Measurements from ENCODE around the gene CRYGC.
"Not testable (repeated sequence)": the region's sequence is repeated elsewhere in the genome, so short reads cannot be mapped to it uniquely, and the experiment has no call there.

CRYGC gene

GRCh38 chr2:208148803-208149202, 19.2 kb upstream of the CRYGC start:
- no peak for DNase-seq (ENCODE audit: low read depth in 1 of 2, low spot score in 1 of 2)
- in situ Hi-C loops (cut with HindIII; ENCODE audit: low pct_unique_long_range_greater_than_20kb, low sequenced_read_pairs), result no loop called here
- TF ChIP-seq JUND (IDR thresholded peaks at IDR 0.05; ENCODE audit: low read depth), result no peak

GRCh38 chr2:208147759-208148158, 18.1 kb upstream of the CRYGC start:
- TF ChIP-seq JUND (IDR thresholded peaks at IDR 0.05; ENCODE audit: low read depth), result no peak
- in situ Hi-C loops (cut with HindIII; ENCODE audit: low pct_unique_long_range_greater_than_20kb, low sequenced_read_pairs), result no loop called here
- DNase-seq (ENCODE audit: low read depth in 1 of 2, low spot score in 1 of 2), result no peak

GRCh38 chr2:208147008-208147407, 17.4 kb upstream of the CRYGC start:
- in situ Hi-C loops (cut with HindIII; ENCODE audit: low pct_unique_long_range_greater_than_20kb, low sequenced_read_pairs), result no loop called here
- TF ChIP-seq JUND (IDR thresholded peaks at IDR 0.05; ENCODE audit: low read depth), result no peak
- DNase-seq (ENCODE audit: low read depth in 1 of 2, low spot score in 1 of 2), result no peak

- TF ChIP-seq JUND (IDR thresholded peaks at IDR 0.05; ENCODE audit: low read depth), result no peak
- in situ Hi-C loops (cut with HindIII; ENCODE audit: low pct_unique_long_range_greater_than_20kb, low sequenced_read_pairs), result no loop called here
Observed at GRCh38 chr2:208146006-208146405, 16.4 kb upstream of the CRYGC start, which contains the start of gene CRYGB. TSS of gene CRYGB (minus strand) at chr2:208146158. CDS start at chr2:208146120, 38 bp downstream.

GRCh38 chr2:208142925-208143799, 13.5 kb upstream of the CRYGC start:
- in situ Hi-C loops (cut with HindIII; ENCODE audit: low pct_unique_long_range_greater_than_20kb, low sequenced_read_pairs), result no loop called here
- DNase-seq (ENCODE audit: low read depth in 1 of 2, low spot score in 1 of 2), result no peak
- TF ChIP-seq JUND (IDR thresholded peaks at IDR 0.05; ENCODE audit: low read depth), result no peak

More at GRCh38 chr2:208146006-208146405, 16.4 kb upstream of the CRYGC start, which contains the start of gene CRYGB:
- DNase-seq (ENCODE audit: low read depth in 1 of 2, low spot score in 1 of 2), result no peak

GRCh38 chr2:208142240-208142924, 12.8 kb upstream of the CRYGC start:
- peak in 1 of 2 experiments; percentile 15 for DNase-seq (ENCODE audit: low read depth in 1 of 2, low spot score in 1 of 2)
- in situ Hi-C loops (cut with HindIII; ENCODE audit: low pct_unique_long_range_greater_than_20kb, low sequenced_read_pairs), result no loop called here
- TF ChIP-seq JUND (IDR thresholded peaks at IDR 0.05; ENCODE audit: low read depth), result no peak

- in situ Hi-C loops (cut with HindIII; ENCODE audit: low pct_unique_long_range_greater_than_20kb, low sequenced_read_pairs), result no loop called here
- no peak for TF ChIP-seq JUND (IDR thresholded peaks at IDR 0.05; ENCODE audit: low read depth)
- no peak for DNase-seq (ENCODE audit: low read depth in 1 of 2, low spot score in 1 of 2)
Observed at GRCh38 chr2:208139447-208139846, 9.8 kb upstream of the CRYGC start.

GRCh38 chr2:208138334-208138733, 8.7 kb upstream of the CRYGC start:
- in situ Hi-C loops (cut with HindIII; ENCODE audit: low pct_unique_long_range_greater_than_20kb, low sequenced_read_pairs), result not testable (repeated sequence)

GRCh38 chr2:208136716-208137094, 7.1 kb upstream of the CRYGC start:
- no peak for DNase-seq (ENCODE audit: low read depth in 1 of 2, low spot score in 1 of 2)
- TF ChIP-seq JUND (IDR thresholded peaks at IDR 0.05; ENCODE audit: low read depth), result no peak
- in situ Hi-C loops (cut with HindIII; ENCODE audit: low pct_unique_long_range_greater_than_20kb, low sequenced_read_pairs), result no loop called here

More at GRCh38 chr2:208138334-208138733, 8.7 kb upstream of the CRYGC start:
- not testable (repeated sequence) for DNase-seq (ENCODE audit: low read depth in 1 of 2, low spot score in 1 of 2)

- TF ChIP-seq JUND (IDR thresholded peaks at IDR 0.05; ENCODE audit: low read depth), result no peak
- no peak for DNase-seq (ENCODE audit: low read depth in 1 of 2, low spot score in 1 of 2)
- in situ Hi-C loops (cut with HindIII; ENCODE audit: low pct_unique_long_range_greater_than_20kb, low sequenced_read_pairs), result no loop called here
Observed at GRCh38 chr2:208135794-208136715, 6.4 kb upstream of the CRYGC start.

GRCh38 chr2:208134928-208135586, 5.4 kb upstream of the CRYGC start:
- in situ Hi-C loops (cut with HindIII; ENCODE audit: low pct_unique_long_range_greater_than_20kb, low sequenced_read_pairs), result no loop called here
- DNase-seq (ENCODE audit: low read depth in 1 of 2, low spot score in 1 of 2), result no peak
- no peak for TF ChIP-seq JUND (IDR thresholded peaks at IDR 0.05; ENCODE audit: low read depth)

- in situ Hi-C loops (cut with HindIII; ENCODE audit: low pct_unique_long_range_greater_than_20kb, low sequenced_read_pairs), result no loop called here
- no peak for TF ChIP-seq JUND (IDR thresholded peaks at IDR 0.05; ENCODE audit: low read depth)
- DNase-seq (ENCODE audit: low read depth in 1 of 2, low spot score in 1 of 2), result no peak
Observed at GRCh38 chr2:208130712-208131110, 1.1 kb upstream of the CRYGC start.

All from T47D (cell line).